Lung (tissue), 12 donors: ENCODE results near the gene CCNQ. TPM values are rescaled to one million over a fixed set of nuclear protein-coding genes. Genes with fewer than 3 reads are reported as not detected.

ENCODE experiments used
- ATAC-seq: fragments of 200-7000 bp; cut with Tn5 transposase; one replicate; pipeline ENCODE4 v1.9.1; 2020; ENCODE audit warnings: moderate number of reproducible peaks; ENCODE audit not compliant: insufficient read depth, low FRiP score
- DNase-seq, 3 donors: peaks; one replicate each; pipeline ENCODE4 v3.0.0-alpha.2; 2013 to 2017
- H3K27ac ChIP-seq, 2 donors: one replicate each; pipeline ENCODE4 v1.5.1; 2013; ENCODE audit warnings: mild to moderate bottlenecking in 2 of 2, moderate library complexity in 2 of 2, control low read depth in 1 of 2, inconsistent platforms in 1 of 2, low read depth in 1 of 2, low read length in 1 of 2
- H3K27me3 ChIP-seq, 3 donors: one replicate each; pipeline ENCODE4 v1.5.1; 2013; ENCODE audit warnings: low read length in 2 of 3; ENCODE audit not compliant: control insufficient read depth in 3 of 3, insufficient read depth in 3 of 3
- H3K36me3 ChIP-seq, 4 donors: one replicate each; pipeline ENCODE4 v1.5.1; 2013; ENCODE audit warnings: low read length in 4 of 4, mild to moderate bottlenecking in 1 of 4, moderate library complexity in 1 of 4; ENCODE audit not compliant: control insufficient read depth in 4 of 4, insufficient read depth in 4 of 4
- H3K4me1 ChIP-seq, 5 donors: one replicate each; pipeline ENCODE4 v1.5.1; 2013; ENCODE audit warnings: low read length in 5 of 5, mild to moderate bottlenecking in 2 of 5, moderate library complexity in 1 of 5; ENCODE audit not compliant: control insufficient read depth in 5 of 5, insufficient read depth in 5 of 5
- H3K4me3 ChIP-seq: one replicate; pipeline ENCODE4 v1.5.1; 2013; ENCODE audit warnings: mild to moderate bottlenecking, control low read depth, moderate library complexity
- H3K9ac ChIP-seq, 2 donors: one replicate each; pipeline ENCODE4 v1.5.1; 2013; ENCODE audit warnings: low read length in 2 of 2, control low read depth in 1 of 2; ENCODE audit not compliant: insufficient read depth in 1 of 2
- H3K9me3 ChIP-seq, 4 donors: one replicate each; pipeline ENCODE4 v1.5.1; 2013; ENCODE audit warnings: low read length in 3 of 4, mild to moderate bottlenecking in 1 of 4, moderate library complexity in 1 of 4; ENCODE audit not compliant: control insufficient read depth in 4 of 4, insufficient read depth in 3 of 4
- CTCF ChIP-seq: IDR thresholded peaks from 2 replicates; pipeline ENCODE4 v1.5.1; 2012; ENCODE audit warnings: mild to moderate bottlenecking; ENCODE audit errors: control extremely low read depth, extremely low read depth
- WGBS, 2 donors: extraction: QIAGEN DNeasy Blood & Tissue Kit; methylation state at CpG; one replicate each; pipeline ENCODE4 v1.1.7; 2013; 5-methylcytosine and 5-hydroxymethylcytosine counted together
- polyA plus RNA-seq, 2 donors: library from polyadenylated mRNA; stranded (reverse); fragments of 200-250 nt; gene quantifications; one replicate each; pipeline ENCODE4 v1.2.1, GENCODE V29; 2013
- total RNA-seq, 2 donors: library from RNA; depleted of rRNA in 1 of 2; stranded (reverse); fragments of >200 nt in 1 of 2; gene quantifications; one replicate each; pipeline ENCODE4 v1.2.1, GENCODE V29; 2014 to 2021
- donor health status: control.
- donor health status: control.
- donor health status: Bipolar disorder and iron deficiency.
- donor health status: healthy.
- donor health status: DM: yes; HTN: yes; CAD: no.

CCNQ gene
- total and polyA plus RNA-seq, 4 donors = 14.2 to 46.4 (median 24.9) TPM

- ATAC-seq (no peak), DNase-seq (no peak)
- H3K9ac ChIP-seq = no peak overlapping the region
- 89 to 95% methylated on average over 10 to 12 of the region's 12 CpGs for WGBS, 2 donors
- H3K4me1 ChIP-seq = no peaks in the 10 kb centered on the region
- H3K9me3 ChIP-seq = peaks cover 0 to 1% (median 0%) of the 10 kb centered on the region in 4 donors
- no peaks in the 10 kb centered on the region for H3K36me3 ChIP-seq
- H3K27ac ChIP-seq = no peak overlapping the region
- H3K27me3 ChIP-seq = no peaks in the 10 kb centered on the region
- TF ChIP-seq CTCF = no peak
- H3K4me3 ChIP-seq = no peak overlapping the region
Observed at GRCh38 chrX:153556767-153557166, 42.2 kb downstream of the CCNQ start.

GRCh38 chrX:153554519-153555167, 44.3 kb downstream of the CCNQ start:
- peak; percentile 63 to 66 (median 65) for DNase-seq
- H3K4me3 ChIP-seq = no peak overlapping the region
- H3K27me3 ChIP-seq = no peaks in the 10 kb centered on the region
- WGBS, 2 donors = 30 to 42% methylated on average over 10 to 17 of the region's 17 CpGs
- ATAC-seq = no peak
- peak; percentile 51 for TF ChIP-seq CTCF
- no peak overlapping the region for H3K27ac ChIP-seq
- H3K9me3 ChIP-seq = peaks cover 0 to 3% (median 0%) of the 10 kb centered on the region in 4 donors
- no peaks in the 10 kb centered on the region for H3K36me3 ChIP-seq
- H3K9ac ChIP-seq = no peak overlapping the region
- no peaks in the 10 kb centered on the region for H3K4me1 ChIP-seq

- Histone ChIP-seq H3K9me3 (peaks cover 0 to 3% (median 0%) of the 10 kb centered on the region in 4 donors), H3K27ac (no peak overlapping the region), H3K4me3 (no peak overlapping the region), H3K4me1 (no peaks in the 10 kb centered on the region), H3K36me3 (no peaks in the 10 kb centered on the region), H3K9ac (no peak overlapping the region), H3K27me3 (peaks cover 0 to 11% (median 0%) of the 10 kb centered on the region in 3 donors)
- WGBS, 2 donors = 73 to 81% methylated on average over 4 to 5 of the region's 5 CpGs
- TF ChIP-seq CTCF = no peak
- ATAC-seq = no peak
- DNase-seq = no peak
Observed at GRCh38 chrX:153551135-153551534, 47.8 kb downstream of the CCNQ start.
